Dermis blood vessel endothelial cell (primary cell): ENCODE results near the gene NDE1. TPM values are rescaled to one million over a fixed set of nuclear protein-coding genes. Genes with fewer than 3 reads are reported as not detected.
"Not testable (repeated sequence)": the region's sequence is repeated elsewhere in the genome, so short reads cannot be mapped to it uniquely, and the experiment has no call there.

Source experiments
- DNase-seq: peaks from one replicate; pipeline ENCODE4 v3.0.0; 2010
- total RNA-seq: library from RNA; depleted of rRNA; stranded (reverse); fragments of >200 nt; gene quantifications from 2 replicates; pipeline ENCODE4 v1.2.3, GENCODE V29; 2014

Gene NDE1
- total RNA-seq, 1 donor from 2014 or later, result 44.4 TPM

- DNase-seq, result peak; percentile 24
Measured at GRCh38 chr16:15701975-15702970, 52.2 kb downstream of the NDE1 start.

GRCh38 chr16:15703029-15703736 is 53.1 kb downstream of the NDE1 start:
- DNase-seq, result no peak

- peak; percentile 89 for DNase-seq
Measured at GRCh38 chr16:15704545-15704987, 54.5 kb downstream of the NDE1 start.

- DNase-seq, result no peak
Measured at GRCh38 chr16:15705064-15705565, 55.1 kb downstream of the NDE1 start.

- no peak for DNase-seq
Measured at GRCh38 chr16:15707332-15707731, 57.3 kb downstream of the NDE1 start.

- peak; percentile 81 for DNase-seq
Measured at GRCh38 chr16:15708096-15708495, 58.1 kb downstream of the NDE1 start.

- no peak for DNase-seq
Measured at GRCh38 chr16:15708997-15709396, 59.0 kb downstream of the NDE1 start.

- DNase-seq, result no peak
Measured at GRCh38 chr16:15714393-15715172, 64.5 kb downstream of the NDE1 start.

GRCh38 chr16:15715221-15715620 is 65.2 kb downstream of the NDE1 start:
- no peak for DNase-seq

GRCh38 chr16:15716694-15717447 is 66.8 kb downstream of the NDE1 start:
- DNase-seq, result no peak

GRCh38 chr16:15721018-15721417 is 71.0 kb downstream of the NDE1 start:
- no peak for DNase-seq

GRCh38 chr16:15723808-15724207 is 73.8 kb downstream of the NDE1 start:
- no peak for DNase-seq

- no peak for DNase-seq
Measured at GRCh38 chr16:15725641-15726240, 75.7 kb downstream of the NDE1 start.

- DNase-seq, result no peak
Measured at GRCh38 chr16:15726715-15727114, 76.7 kb downstream of the NDE1 start.

- not testable (repeated sequence) for DNase-seq
Measured at GRCh38 chr16:15727697-15728096, 77.7 kb downstream of the NDE1 start.

- DNase-seq, result no peak
Measured at GRCh38 chr16:15729152-15729551, 79.1 kb downstream of the NDE1 start.

GRCh38 chr16:15732416-15732815 is 82.4 kb downstream of the NDE1 start:
- DNase-seq, result no peak

- DNase-seq, result no peak
Measured at GRCh38 chr16:15735610-15736009, 85.6 kb downstream of the NDE1 start.

- DNase-seq, result no peak
Measured at GRCh38 chr16:15736529-15736928, 86.5 kb downstream of the NDE1 start.

- no peak for DNase-seq
Measured at GRCh38 chr16:15737140-15737644, 87.1 kb downstream of the NDE1 start.

GRCh38 chr16:15739464-15739863 is 89.4 kb downstream of the NDE1 start:
- no peak for DNase-seq
